Limb (tissue), 2 donors: Measurements from ENCODE around the gene GABRG3.

Experiments
- DNase-seq, 2 donors: peaks; one replicate each; pipeline ENCODE4 v3.0.0-alpha.2; 2016; ENCODE audit errors: extremely low spot score in 2 of 2

The GABRG3 gene

GRCh38 chr15:27062951-27063350 is 92.0 kb downstream of the GABRG3 start:
- no peak for DNase-seq

GRCh38 chr15:27064080-27064479 is 93.1 kb downstream of the GABRG3 start:
- DNase-seq, result no peak

GRCh38 chr15:27065151-27065550 is 94.2 kb downstream of the GABRG3 start:
- no peak for DNase-seq

GRCh38 chr15:27065785-27066184 is 94.8 kb downstream of the GABRG3 start:
- no peak for DNase-seq

- DNase-seq, result no peak
Measured at GRCh38 chr15:27066446-27066845, 95.5 kb downstream of the GABRG3 start.

- DNase-seq, result no peak
Measured at GRCh38 chr15:27067175-27067574, 96.2 kb downstream of the GABRG3 start.

- DNase-seq, result no peak
Measured at GRCh38 chr15:27070841-27071240, 99.9 kb downstream of the GABRG3 start.

GRCh38 chr15:27074179-27074578 is 103.2 kb downstream of the GABRG3 start:
- no peak for DNase-seq

GRCh38 chr15:27077790-27078189 is 106.8 kb downstream of the GABRG3 start:
- no peak for DNase-seq

- DNase-seq, result no peak
Measured at GRCh38 chr15:27081676-27082418, 110.9 kb downstream of the GABRG3 start.

GRCh38 chr15:27082526-27082925 is 111.5 kb downstream of the GABRG3 start:
- no peak for DNase-seq

- no peak for DNase-seq
Measured at GRCh38 chr15:27084844-27085243, 113.9 kb downstream of the GABRG3 start.

- no peak for DNase-seq
Measured at GRCh38 chr15:27086149-27086548, 115.2 kb downstream of the GABRG3 start.

- no peak for DNase-seq
Measured at GRCh38 chr15:27086805-27087204, 115.8 kb downstream of the GABRG3 start.

- DNase-seq, result no peak
Measured at GRCh38 chr15:27087651-27088583, 116.9 kb downstream of the GABRG3 start.

GRCh38 chr15:27088584-27089232 is 117.7 kb downstream of the GABRG3 start:
- DNase-seq, result no peak

GRCh38 chr15:27089233-27089586 is 118.2 kb downstream of the GABRG3 start:
- no peak for DNase-seq

GRCh38 chr15:27089676-27090075 is 118.7 kb downstream of the GABRG3 start:
- DNase-seq, result no peak

- DNase-seq, result no peak
Measured at GRCh38 chr15:27091270-27091940, 120.4 kb downstream of the GABRG3 start.

- DNase-seq, result no peak
Measured at GRCh38 chr15:27092390-27092789, 121.4 kb downstream of the GABRG3 start.

GRCh38 chr15:27094235-27094634 is 123.3 kb downstream of the GABRG3 start:
- DNase-seq, result peak in 1 of 2 donors; percentile 55
